Stimulated activated CD8-positive, alpha-beta memory T cell treated with anti-CD3 and anti-CD28 coated beads, Interleukin-7, amount 100 ng/mL, for 4 hours (primary cell): Measurements from ENCODE around the gene LRRC10B.
"Not testable (repeated sequence)": the region's sequence is repeated elsewhere in the genome, so short reads cannot be mapped to it uniquely, and the experiment has no call there.

ENCODE experiments used
- DNase-seq, 2 donors: peaks; one replicate each; pipeline ENCODE4 v3.0.0-alpha.2; 2020; ENCODE audit warnings: low read depth in 2 of 2

The LRRC10B gene

DNA sequence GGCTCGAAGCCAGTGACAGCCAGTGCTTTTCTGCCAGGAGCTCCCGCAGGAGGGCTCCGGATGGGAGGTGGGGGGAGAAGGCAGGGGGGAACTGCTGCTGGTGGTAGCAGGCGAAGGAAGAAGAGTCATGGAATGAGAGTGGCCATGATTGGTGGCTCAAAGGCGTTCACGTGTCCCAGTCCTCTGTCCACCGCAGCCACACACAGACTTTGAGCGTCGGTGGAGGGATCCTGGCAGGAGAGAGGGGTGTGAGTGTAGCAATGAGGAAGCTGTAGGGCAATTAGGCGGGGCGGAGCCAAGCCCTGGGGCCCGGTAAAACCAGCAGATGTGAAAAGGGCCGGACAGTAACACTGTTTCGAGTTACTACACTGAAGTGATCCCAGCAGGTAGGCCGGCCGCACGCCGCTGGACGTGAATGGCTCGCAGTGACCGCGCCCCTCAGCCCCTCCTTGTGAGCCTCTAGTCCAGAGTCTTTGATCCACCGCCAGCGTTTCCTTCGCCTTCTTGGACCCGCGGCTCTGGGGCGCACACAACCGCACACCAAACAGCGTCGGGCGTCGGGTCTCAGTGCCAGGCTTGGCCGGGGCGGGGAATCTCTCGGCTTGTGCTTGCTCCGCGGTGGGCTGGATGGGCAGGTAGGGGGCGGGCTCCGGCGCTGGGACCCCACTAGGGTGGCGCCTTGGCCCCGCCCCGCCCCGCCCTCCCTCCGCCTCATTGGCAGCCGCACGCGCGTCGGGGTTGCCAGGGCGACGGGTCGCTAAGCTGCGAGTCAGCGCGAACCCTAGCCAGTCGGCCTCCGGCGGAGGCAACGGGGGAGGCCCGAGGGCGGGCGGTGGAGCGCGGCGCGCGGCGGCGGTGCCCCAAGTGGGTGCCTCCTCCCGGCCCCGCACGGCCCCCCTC, at the start of gene LRRC10B:
TSS of gene LRRC10B (plus strand) at position 788 of the 900 bp plus-strand sequence. CDS start 250 bp downstream, outside the sequence.
- DNase-seq, result peak in 1 of 2 donors; percentile 13

DNA sequence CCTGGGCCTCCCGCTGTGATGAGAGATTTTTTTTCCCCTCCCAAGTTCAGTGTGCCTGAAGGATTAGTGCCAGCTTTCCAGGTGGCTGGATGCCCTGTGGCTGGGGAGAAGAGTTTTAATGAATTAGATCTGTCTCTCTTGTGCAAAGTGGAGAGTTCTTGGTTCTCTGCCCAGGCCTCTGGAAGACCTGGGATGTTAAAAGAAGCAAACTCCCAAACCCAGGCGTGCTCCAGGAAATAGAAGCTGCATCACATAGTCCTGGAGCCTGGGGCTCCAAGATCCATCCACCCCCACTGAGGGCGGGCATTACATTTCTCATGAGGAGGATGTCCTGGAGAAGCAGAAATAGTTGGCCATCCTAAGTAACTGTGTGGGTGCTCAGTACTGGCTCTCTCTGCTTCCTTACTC, 48.1 kb upstream of the LRRC10B start:
- no peak for DNase-seq

DNA sequence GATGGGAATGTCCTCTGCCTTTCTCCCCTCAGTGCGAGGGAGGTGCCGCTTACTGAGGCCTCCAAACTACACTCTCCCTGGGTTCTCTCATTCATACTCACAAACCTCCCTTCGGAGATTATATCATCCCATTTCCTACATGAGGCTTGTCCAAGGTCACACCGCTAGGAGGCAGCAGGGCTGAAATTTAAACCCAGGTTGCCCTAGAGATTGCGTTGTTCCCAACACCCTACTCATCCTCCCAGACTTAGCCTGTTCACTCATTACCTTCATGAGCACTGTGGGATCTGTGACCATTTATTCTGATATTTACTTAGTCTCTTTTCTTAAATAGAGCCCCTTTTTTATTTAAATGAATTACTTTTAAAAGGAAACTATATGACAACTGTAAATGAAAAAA, 47.6 kb upstream of the LRRC10B start:
- DNase-seq, result no peak

DNA sequence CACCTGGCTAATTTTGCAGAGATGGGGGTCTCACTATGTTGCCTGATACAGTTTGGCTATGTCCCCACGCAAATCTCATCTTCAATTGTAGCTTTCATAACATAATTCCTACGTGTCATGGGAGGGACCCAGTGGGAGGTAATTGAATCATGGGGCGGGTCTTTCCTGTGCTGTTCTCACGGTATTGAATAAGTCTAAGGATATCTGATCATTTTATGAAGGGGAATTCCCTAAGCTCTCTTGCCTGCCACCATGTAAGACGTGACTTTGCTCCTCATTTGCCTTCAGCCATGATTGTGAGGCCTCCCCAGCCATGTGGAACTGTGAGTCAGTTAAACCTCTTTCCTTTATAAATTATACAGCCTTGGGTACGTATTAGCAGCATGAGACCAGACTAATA, 40.9 kb upstream of the LRRC10B start:
- not testable (repeated sequence) for DNase-seq

DNA sequence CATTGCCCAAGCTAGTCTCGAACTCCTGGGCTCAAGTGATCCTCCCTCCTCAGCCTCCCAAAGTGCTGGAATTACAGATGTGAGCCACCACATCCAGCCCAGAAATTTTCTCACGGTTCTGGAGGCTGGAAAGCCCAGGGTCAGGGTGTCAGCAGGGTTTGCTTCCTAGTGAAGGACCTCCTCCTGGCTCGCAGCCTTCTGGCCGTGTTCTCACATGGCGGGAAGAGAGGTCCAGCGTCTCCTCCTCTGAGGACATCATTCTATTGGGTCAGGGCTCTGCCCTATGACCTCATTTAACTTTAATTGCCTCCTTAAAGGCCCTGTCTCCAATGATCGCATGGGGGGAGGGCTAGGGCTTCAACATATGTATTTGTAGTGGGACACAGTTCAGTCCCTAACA, 40.5 kb upstream of the LRRC10B start:
- no peak for DNase-seq

GRCh38 chr11:61472282-61472681, 36.3 kb upstream of the LRRC10B start:
- DNase-seq, result no peak

DNA sequence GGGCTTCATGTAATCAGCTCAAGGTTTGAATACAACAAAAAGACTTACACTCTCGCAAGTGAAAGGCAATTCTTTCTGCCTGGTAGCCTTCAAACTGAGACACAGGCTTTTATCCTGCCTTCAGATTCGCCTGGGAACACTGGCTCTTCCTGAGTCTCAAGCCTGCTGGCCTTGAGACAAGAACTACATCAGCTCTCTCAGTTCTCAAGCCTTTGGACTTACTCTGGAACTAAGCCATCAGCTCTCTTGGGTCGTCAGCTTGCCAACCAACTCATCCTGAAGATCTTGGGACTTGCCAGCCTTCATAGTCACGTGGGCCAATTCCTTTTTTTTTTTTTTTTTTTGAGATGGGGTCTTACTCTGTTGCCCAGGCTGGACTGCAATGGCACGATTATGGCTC, 35.7 kb upstream of the LRRC10B start:
- DNase-seq, result no peak

GRCh38 chr11:61473370-61474012, 35.1 kb upstream of the LRRC10B start:
- no peak for DNase-seq

DNA sequence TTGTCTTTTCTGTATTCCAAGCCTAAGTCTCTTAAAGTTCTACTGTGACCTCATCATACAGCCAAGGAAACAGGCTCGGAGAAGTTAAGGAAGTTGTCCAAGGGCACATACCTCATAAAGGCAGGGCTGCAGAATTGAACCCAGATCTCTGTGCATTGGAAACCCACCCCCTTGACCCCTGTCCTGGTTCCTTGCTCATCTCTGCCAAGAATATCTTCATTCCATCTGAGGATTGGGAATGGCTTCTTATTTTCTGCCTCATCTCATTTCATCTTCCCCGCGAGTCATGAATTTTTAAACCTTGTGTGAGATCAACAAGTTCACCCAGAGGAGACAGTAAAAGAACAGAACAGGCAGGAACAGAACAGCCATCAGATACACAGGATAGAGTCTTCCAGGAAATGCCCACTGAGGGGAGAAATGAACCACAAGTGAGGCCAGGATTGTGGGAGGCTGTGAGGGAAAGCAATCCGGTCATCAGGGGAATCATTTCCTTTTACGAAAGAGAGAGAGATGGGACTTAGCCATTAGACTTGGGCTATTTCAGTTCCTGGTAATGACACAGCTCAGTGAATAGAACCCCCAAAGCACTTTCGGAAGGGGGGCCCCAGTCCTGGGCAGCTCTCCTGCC, 34.4 kb upstream of the LRRC10B start:
- DNase-seq, result no peak

DNA sequence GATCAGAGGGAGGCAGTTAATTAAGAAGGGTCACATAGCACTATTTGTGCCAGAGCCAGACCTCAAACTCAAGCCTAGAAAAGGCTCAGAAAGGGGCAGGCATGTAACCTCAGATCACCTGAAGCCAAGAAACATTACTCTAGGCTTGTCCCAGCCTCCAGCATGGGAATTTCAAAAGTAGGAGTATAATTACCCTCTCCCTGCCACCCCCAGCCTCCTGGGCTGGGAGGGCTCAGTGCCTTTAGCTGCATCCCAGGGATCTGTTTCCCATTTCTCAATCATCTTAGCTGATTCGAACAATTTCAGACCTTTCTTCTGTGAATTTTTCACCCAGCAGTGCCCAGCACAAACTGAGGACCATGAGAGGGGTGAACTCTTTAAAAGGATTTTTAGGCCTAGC, 33.1 kb upstream of the LRRC10B start:
- no peak for DNase-seq

- DNase-seq, result no peak
Observed at GRCh38 chr11:61476371-61476770, 32.2 kb upstream of the LRRC10B start.

DNA sequence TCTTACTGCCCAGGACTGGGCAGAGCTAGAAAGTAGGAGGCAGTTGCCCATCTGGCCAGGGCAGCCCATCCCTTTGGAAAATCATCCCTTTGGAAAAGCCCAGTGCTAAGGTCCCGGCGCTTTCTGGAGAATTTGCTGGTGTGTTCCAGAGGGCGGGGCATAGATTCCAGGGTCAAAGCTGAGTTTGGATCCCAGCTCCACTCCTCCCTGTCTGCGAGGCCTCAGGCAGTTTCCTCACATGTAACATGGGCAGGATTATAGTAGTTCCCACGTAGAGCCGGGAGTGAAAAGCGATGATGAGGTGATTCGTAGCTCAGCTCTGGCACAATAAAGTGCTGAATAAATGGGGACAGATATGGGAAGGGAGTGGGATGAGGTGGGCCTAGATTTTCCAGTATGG, 31.4 kb upstream of the LRRC10B start:
- DNase-seq, result no peak

GRCh38 chr11:61477727-61478148, 30.8 kb upstream of the LRRC10B start:
- peak; percentile 26 to 40 for DNase-seq

GRCh38 chr11:61479360-61480058, 29.0 kb upstream of the LRRC10B start:
- DNase-seq, result not testable (repeated sequence)

DNA sequence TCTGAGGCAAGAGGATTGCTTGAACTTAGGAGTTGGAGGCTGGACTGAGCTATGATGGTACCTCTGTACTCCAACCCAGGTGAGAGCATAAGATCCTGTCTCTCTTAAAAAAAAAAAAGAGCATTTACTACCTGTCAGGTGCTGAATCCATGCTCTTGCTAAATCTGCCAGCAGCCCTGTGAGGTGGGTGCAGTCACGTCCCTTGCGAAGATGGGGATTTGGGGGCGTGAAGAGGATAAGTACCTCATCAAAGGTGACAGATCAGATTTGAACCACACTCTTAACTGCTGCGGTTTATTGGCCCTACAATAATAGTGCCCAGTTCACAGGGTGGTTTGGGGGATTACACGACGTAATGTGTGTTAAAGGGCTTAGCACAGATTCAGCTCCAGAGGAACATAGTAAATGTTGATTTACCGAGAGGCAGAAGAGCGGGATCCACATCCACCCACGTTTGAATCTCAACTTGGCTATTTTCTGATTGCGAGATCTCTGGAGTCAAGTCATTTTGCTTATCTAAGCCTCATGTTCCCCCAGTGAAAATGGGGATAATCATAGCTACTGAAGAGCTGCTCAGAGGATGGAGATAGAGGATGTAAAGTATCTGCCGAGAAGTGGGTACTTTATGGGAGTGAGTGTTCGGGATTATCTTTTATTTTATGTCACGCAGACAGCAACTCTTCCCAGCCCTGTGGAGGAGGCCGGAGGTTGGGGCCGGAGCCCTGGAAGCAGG, 28.1 kb upstream of the LRRC10B start:
- no peak for DNase-seq

DNA sequence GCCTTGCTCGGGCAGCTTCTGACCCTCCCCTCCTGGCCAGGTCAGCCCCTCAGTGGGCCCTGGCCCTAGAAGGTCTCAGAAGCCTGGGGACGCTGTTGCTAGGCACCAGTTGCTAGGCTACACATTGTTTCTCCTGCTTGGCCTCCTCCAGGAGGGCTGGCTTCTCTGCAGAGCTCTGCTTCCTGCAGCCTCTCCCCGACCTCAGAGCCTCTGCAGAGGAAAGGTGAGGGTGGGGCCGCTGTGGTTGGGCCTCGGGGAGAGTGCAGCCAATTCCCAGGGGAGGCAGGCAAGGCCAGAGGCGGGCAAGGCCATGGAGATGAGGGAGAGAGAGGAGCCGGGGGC, 27.6 kb upstream of the LRRC10B start:
- DNase-seq, result no peak

DNA sequence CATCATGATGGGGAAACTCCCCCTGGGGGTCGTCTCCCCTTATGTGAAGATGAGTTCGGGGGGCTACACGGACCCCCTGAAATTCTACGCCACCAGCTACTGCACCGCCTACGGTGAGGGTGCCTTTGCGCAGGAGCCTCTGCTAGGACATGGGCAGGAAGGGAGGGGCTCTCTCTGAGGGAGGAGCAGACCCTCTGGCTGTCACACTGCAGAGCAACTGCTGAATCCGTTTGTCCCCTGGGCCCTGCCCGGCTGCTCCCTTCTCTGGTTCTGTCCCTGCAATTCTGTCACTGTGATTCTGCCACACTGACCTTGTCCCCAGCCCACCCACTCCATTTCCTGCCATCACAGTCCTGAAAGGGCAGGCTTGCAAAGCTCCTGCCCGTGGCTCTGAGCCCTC, 26.7 kb upstream of the LRRC10B start:
- DNase-seq, result no peak

DNA sequence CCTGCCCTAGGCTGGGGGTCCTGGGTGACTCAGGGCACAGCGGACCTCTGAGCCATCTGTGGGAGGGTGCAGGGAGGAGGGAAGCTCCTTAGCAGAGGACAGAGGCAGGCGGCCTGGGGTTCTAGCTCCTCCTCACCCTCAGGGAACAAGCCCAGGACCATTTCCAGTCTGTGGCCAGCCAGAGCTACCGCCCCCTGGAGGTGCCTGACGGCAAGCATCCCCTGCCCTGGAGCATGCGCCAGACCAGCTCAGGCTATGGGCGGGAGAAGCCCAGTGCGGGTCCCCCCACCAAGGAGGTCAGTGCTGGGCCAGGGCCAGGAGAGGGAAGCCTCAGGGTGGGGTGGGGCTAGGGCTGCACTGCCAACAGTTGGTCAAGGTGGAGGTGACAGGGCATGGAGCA, 26.0 kb upstream of the LRRC10B start:
- no peak for DNase-seq

GRCh38 chr11:61484541-61484940, 24.0 kb upstream of the LRRC10B start:
- DNase-seq, result no peak

- no peak for DNase-seq
Observed at GRCh38 chr11:61485080-61485479, 23.5 kb upstream of the LRRC10B start.

DNA sequence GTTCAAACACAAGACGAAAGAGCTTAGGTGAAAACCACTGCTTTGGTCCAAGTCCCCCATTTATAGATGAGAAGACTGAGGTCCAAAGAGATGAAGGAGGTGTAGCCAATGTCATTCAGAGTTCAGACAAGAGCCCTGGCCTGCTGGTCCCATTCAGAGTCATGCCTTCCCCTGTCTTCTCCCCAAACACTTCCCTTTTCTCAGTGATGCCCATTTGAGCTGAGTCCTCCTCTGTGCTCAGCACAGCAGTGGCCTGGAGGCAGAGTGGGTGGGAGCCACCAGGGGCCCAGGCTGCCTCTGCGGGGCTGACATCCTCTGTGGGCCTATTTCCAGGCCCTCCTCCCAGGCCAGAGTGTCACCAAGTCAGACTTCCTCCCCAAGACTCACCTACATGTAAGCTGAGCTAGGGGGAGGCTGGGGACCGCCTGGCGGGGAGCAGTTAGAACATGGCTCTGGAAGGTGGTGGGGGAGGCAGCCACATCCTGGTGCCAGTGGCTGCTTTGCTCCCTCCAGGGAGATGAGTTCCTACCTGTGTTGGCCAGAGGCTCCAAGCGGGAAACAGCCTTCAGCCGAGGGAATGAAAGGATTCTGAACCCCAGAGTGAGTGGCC, 22.4 kb upstream of the LRRC10B start:
- DNase-seq, result no peak
